K562 (cell line): ENCODE measurements around the gene POLA1. TPM values are rescaled to one million over a fixed set of nuclear protein-coding genes. Genes with fewer than 3 reads are reported as not detected.

Experiments
- ATAC-seq: fragments of 200-7000 bp; cut with Tn5 transposase; 3 replicates; pipeline ENCODE4 v1.9.1; 2020; ENCODE audit warnings: moderate library complexity
- BruUV-seq: library from RNA; stranded (reverse); fragments of 400-500 nt; replicated peaks from 2 replicates; lab custom pipeline; 2021; lab: Mats Ljungman, UMichigan
- CTCF ChIA-PET: fragments of 300-600 bp; formaldehyde crosslinking; extraction: SDS; loops from one replicate; lab custom pipeline; 2021; ENCODE audit warnings: low intra/inter-chr PET ratio; lab: Yijun Ruan, JAX
- POLR2A ChIA-PET: fragments of 300-600, 350-650 bp; sonication (Branson Sonifier 250); formaldehyde crosslinking; extraction: SDS; loops from one replicate; lab custom pipeline; 2021; ENCODE audit warnings: antibody characterized with exemption, inconsistent platforms; lab: Yijun Ruan, JAX
- DNase-seq, 4 experiments: peaks; one replicate each; pipeline versions ENCODE4 v3.0.0 to v3.0.0-alpha.2; 2011 to 2018; ENCODE audit warnings: low spot score in 3 of 4, mixed read lengths in 3 of 4; ENCODE audit errors: extremely low read depth in 1 of 4
- FAIRE-seq: peaks from 2 replicates; lab custom pipeline; 2011; peaks lifted over from hg19 to GRCh38; lab: Jason Lieb, UNC
- H2AFZ ChIP-seq: 2 replicates; pipeline ENCODE4 v1.6.0; 2011; ENCODE audit warnings: low read depth, low read length, control low read depth, inconsistent platforms
- H3K27ac ChIP-seq: fragments of 200-600 bp; 3 replicates; pipeline ENCODE4 v1.8.0; 2011; ENCODE audit warnings: low read depth, mild to moderate bottlenecking, control low read depth, inconsistent platforms, low read length, moderate library complexity, mixed read lengths; ENCODE audit errors: extremely low read depth
- H3K27me3 ChIP-seq, 2 experiments: fragments of 300-600 bp in 1 of 2; 2 replicates in 1 of 2; 3 replicates in 1 of 2; pipeline versions ENCODE4 v1.6.0 to v1.8.0; 2011; ENCODE audit warnings: inconsistent platforms in 2 of 2, low read length in 2 of 2, mild to moderate bottlenecking in 1 of 2, mixed read lengths in 1 of 2, moderate library complexity in 1 of 2; ENCODE audit not compliant: control insufficient read depth in 2 of 2, insufficient read depth in 2 of 2
- H3K36me3 ChIP-seq: fragments of 300-600 bp; 3 replicates; pipeline ENCODE4 v1.8.0; 2011; ENCODE audit warnings: mild to moderate bottlenecking, low read length, inconsistent platforms; ENCODE audit not compliant: control insufficient read depth, insufficient read depth
- H3K4me1 ChIP-seq, 2 experiments: fragments of 200-600 bp in 1 of 2; replicated peaks in 1 of 2; 2 replicates in 1 of 2; 3 replicates in 1 of 2; pipeline versions ENCODE4 v1.5.1 to v1.8.0; 2011; ENCODE audit warnings: inconsistent platforms in 2 of 2, low read length in 2 of 2, mild to moderate bottlenecking in 1 of 2, mixed read lengths in 1 of 2, moderate library complexity in 1 of 2; ENCODE audit not compliant: control insufficient read depth in 2 of 2, insufficient read depth in 2 of 2
- H3K4me2 ChIP-seq: 2 replicates; pipeline ENCODE4 v1.6.1; 2011; ENCODE audit warnings: low read length, control low read depth, inconsistent platforms, mixed read lengths; ENCODE audit not compliant: insufficient read depth
- H3K4me3 ChIP-seq: fragments of 200-600 bp; sonication (generic), shearing (Covaris generic); 2 replicates; pipeline ENCODE4 v1.5.1; 2016; ENCODE audit warnings: control low read depth, inconsistent platforms
- H3K79me2 ChIP-seq: fragments of 200-600 bp; 3 replicates; pipeline ENCODE4 v1.8.0; 2011; ENCODE audit warnings: low read length, inconsistent platforms; ENCODE audit not compliant: control insufficient read depth, insufficient read depth
- H3K9ac ChIP-seq, 2 experiments: 2 replicates each; pipeline versions ENCODE4 v1.6.0 to v1.6.1; 2011; ENCODE audit warnings: low read depth in 2 of 2, low read length in 2 of 2, control low read depth in 1 of 2, inconsistent platforms in 1 of 2, mild to moderate bottlenecking in 1 of 2, mixed read lengths in 1 of 2; ENCODE audit not compliant: insufficient read depth in 1 of 2
- H3K9me1 ChIP-seq: one replicate; pipeline ENCODE4 v1.6.0; 2011; ENCODE audit warnings: inconsistent platforms, mild to moderate bottlenecking, low read length, moderate library complexity; ENCODE audit not compliant: control insufficient read depth, insufficient read depth
- H3K9me3 ChIP-seq: replicated peaks from 2 replicates; pipeline ENCODE4 v1.5.1; 2011; ENCODE audit warnings: low read depth, low read length, inconsistent platforms; ENCODE audit not compliant: control insufficient read depth, insufficient read depth
- H4K20me1 ChIP-seq: replicated peaks from 2 replicates; pipeline ENCODE4 v1.6.1; 2011; ENCODE audit warnings: low read length, inconsistent platforms, mixed read lengths; ENCODE audit not compliant: control insufficient read depth, insufficient read depth
- CEBPB ChIP-seq: fragments of 450-650 bp; IDR thresholded peaks from 2 replicates; pipeline ENCODE4 v1.6.1; 2016; ENCODE audit warnings: missing genetic modification characterization, missing compliant biosample characterization
- EWSR1 ChIP-seq: fragments of 450-650 bp; IDR thresholded peaks from 2 replicates; pipeline ENCODE4 v1.6.1; 2018; ENCODE audit warnings: borderline replicate concordance, mild to moderate bottlenecking, low read depth, moderate library complexity; ENCODE audit not compliant: partially characterized antibody
- KAT2B ChIP-seq: IDR thresholded peaks from one replicate; pipeline ENCODE4 v1.6.1; 2012; ENCODE audit warnings: low read depth, mild to moderate bottlenecking, control low read depth, inconsistent platforms, low read length, moderate library complexity
- MCM3 ChIP-seq: fragments of 450-650 bp; IDR thresholded peaks from 2 replicates; pipeline ENCODE4 v1.6.1; 2016
- SMARCA4 ChIP-seq: fragments of 450-650 bp; IDR thresholded peaks from 2 replicates; pipeline ENCODE4 v1.6.1; 2016
- TAF7 ChIP-seq: fragments of 450-650 bp; IDR thresholded peaks from 2 replicates; pipeline ENCODE4 v1.6.1; 2016; ENCODE audit warnings: missing genetic modification characterization, missing compliant biosample characterization
- TEAD2 ChIP-seq: fragments of 450-650 bp; IDR thresholded peaks from 2 replicates; pipeline ENCODE4 v1.6.1; 2016; ENCODE audit warnings: missing genetic modification characterization, control low read depth, missing compliant biosample characterization
- TSC22D4 ChIP-seq: fragments of 450-650 bp; IDR thresholded peaks from 2 replicates; pipeline ENCODE4 v1.6.1; 2016; ENCODE audit warnings: missing genetic modification characterization, missing biosample characterization, control low read depth
- ZNF324 ChIP-seq: fragments of 250-450 bp; sonication (Bioruptor Pico); IDR thresholded peaks from 2 replicates; pipeline ENCODE4 v1.4.0; 2020; ENCODE audit warnings: mild to moderate bottlenecking
- ZNF354B ChIP-seq: fragments of 250-450 bp; sonication (Bioruptor Pico); IDR thresholded peaks from 2 replicates; pipeline ENCODE4 v1.4.0; 2020
- WGBS: fragments of 100-300 bp; shearing (Covaris generic); methylation state at CpG from one replicate; pipeline ENCODE4 v1.1.6; 2016; ENCODE audit warnings: low coverage, mixed read lengths; ENCODE audit not compliant: insufficient coverage; ENCODE audit errors: missing lambda C conversion rate; 5-methylcytosine and 5-hydroxymethylcytosine counted together
- in situ Hi-C: fragments of 300-500 bp; cut with MboI; formaldehyde crosslinking; loops from 4 replicates; pipeline ENCODE4 v1.15.0; 2018; ENCODE audit warnings: inconsistent platforms, mixed read lengths
- intact Hi-C: fragments of 100-400 bp; cut with micrococcal nuclease; formaldehyde crosslinking; loops from 2 replicates; pipeline ENCODE4 v1.14.2; 2022
- polyA plus RNA-seq, 8 experiments: library from polyadenylated mRNA; depleted of rRNA in 4 of 8; stranded (reverse) in 5 of 8; unstranded in 3 of 8; fragments of >200 nt; fragmentation: Nextera tagmentation in 2 of 8; fragmentation: Illumina TruSeq in 1 of 8; extraction: Ambion mirVana in 2 of 8; extraction: Trizol in 1 of 8; gene quantifications; 2 replicates each; pipeline versions ENCODE4 v1.2.1 to v1.2.3, GENCODE V29; 2011 to 2014; ENCODE audit warnings: inconsistent platforms in 1 of 8, missing spikeins in 1 of 8
- total RNA-seq, 7 experiments: library from RNA; depleted of rRNA in 6 of 7; stranded (reverse); fragments of >200 nt in 6 of 7; fragmentation: Illumina TruSeq in 2 of 7; extraction: Trizol in 2 of 7; gene quantifications; 2 replicates each; pipeline versions ENCODE4 v1.2.1 to v1.2.3, GENCODE V29; 2011 to 2021; ENCODE audit warnings: low replicate concordance in 1 of 7
- TF ChIP-seq, protein P1 (sequence below): fragments of 250-450 bp; sonication (Bioruptor Pico); IDR thresholded peaks from 2 replicates; pipeline ENCODE4 v1.5.0; 2021; ENCODE audit warnings: mild to moderate bottlenecking, moderate library complexity
- TF ChIP-seq, protein P2 (sequence below), 3 experiments: fragments of 200-800 bp in 1 of 3; sonication (Bioruptor generic) in 1 of 3; sonication (generic) in 1 of 3; formaldehyde crosslinking in 1 of 3; IDR thresholded peaks; 2 replicates each; pipeline versions ENCODE4 v1.6.1 to v1.8.0; 2016 to 2022; ENCODE audit warnings: mild to moderate bottlenecking in 2 of 3, missing compliant biosample characterization in 2 of 3, missing genetic modification characterization in 2 of 3, missing genetic modification reagents in 1 of 3
- TF ChIP-seq, protein P3 (sequence below): IDR thresholded peaks from 3 replicates; pipeline ENCODE4 v1.6.1; 2011; ENCODE audit warnings: borderline replicate concordance, mild to moderate bottlenecking; ENCODE audit not compliant: insufficient read length, insufficient read depth
- TF ChIP-seq, protein P4 (sequence below): sonication (generic); formaldehyde crosslinking; IDR thresholded peaks from 2 replicates; pipeline ENCODE4 v1.4.0; 2020; ENCODE audit warnings: mild to moderate bottlenecking, missing genetic modification reagents
- TF ChIP-seq, protein P5 (sequence below): fragments of 450-650 bp; IDR thresholded peaks from 2 replicates; pipeline ENCODE4 v1.6.1; 2016; ENCODE audit warnings: missing biosample characterization, missing genetic modification characterization

Gene POLA1
- total and polyA plus RNA-seq, 9 of the 15 experiments (the other 6 are each of a cell fraction or from before 2014, with no cell fraction given), result 8.6 to 48.4 (median 27.4) TPM

DNA sequence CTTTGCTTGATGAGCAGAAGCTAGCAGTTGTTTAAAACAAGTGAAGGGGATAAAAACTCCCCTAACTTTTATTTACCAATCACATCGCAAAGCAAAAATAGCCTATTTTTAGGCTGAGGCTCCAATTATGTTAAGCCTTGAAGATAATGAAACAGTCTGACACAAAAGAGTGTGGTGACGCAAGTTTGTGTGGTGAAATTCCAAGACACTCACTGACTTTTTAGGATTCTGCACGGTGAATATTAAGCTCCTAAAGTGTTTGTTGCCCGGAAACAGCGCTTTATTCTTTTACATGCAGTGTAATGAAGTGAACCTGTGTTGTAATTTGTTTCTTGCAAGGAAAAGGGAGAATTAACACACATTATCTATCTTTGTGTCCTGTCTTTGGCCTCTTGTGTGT, 74.8 kb downstream of the POLA1 start:
- Histone ChIP-seq H3K27me3 (no peaks in the 10 kb centered on the region), H4K20me1 (no peaks in the 10 kb centered on the region), H3K9me3 (no peaks in the 10 kb centered on the region), H3K4me2 (no peak overlapping the region), H3K36me3 (peaks cover 77% of the 10 kb centered on the region; the same call in 2 of the 3 replicates), H3K27ac (no peak overlapping the region), H3K9ac (no peak overlapping the region), H3K79me2 (no peaks in the 10 kb centered on the region), H2AFZ (no peak overlapping the region), H3K4me1 (no peaks in the 10 kb centered on the region), H3K9me1 (no peaks in the 10 kb centered on the region), H3K4me3 (no peak overlapping the region)
- DNase-seq (no peak), ATAC-seq (no peak), FAIRE-seq (no peak)
- BruUV-seq, result no TSS peak
- in situ Hi-C loops (no loop called here), intact Hi-C loops (no loop called here)
- 97% methylated on average over 5 of the region's 5 CpGs for WGBS
- ChIA-PET POLR2A (no interaction called here), CTCF (no interaction called here)
- TF ChIP-seq CEBPB (tag) (no peak), TAF7 (tag) (no peak), ZNF354B (CRISPR knock-in tag) (no peak), ZNF324 (CRISPR knock-in tag) (no peak), TSC22D4 (tag) (no peak), KAT2B (no peak), SMARCA4 (no peak), TEAD2 (tag) (no peak), EWSR1 (no peak), MCM3 (no peak)
- TF ChIP-seq, protein P1, sequence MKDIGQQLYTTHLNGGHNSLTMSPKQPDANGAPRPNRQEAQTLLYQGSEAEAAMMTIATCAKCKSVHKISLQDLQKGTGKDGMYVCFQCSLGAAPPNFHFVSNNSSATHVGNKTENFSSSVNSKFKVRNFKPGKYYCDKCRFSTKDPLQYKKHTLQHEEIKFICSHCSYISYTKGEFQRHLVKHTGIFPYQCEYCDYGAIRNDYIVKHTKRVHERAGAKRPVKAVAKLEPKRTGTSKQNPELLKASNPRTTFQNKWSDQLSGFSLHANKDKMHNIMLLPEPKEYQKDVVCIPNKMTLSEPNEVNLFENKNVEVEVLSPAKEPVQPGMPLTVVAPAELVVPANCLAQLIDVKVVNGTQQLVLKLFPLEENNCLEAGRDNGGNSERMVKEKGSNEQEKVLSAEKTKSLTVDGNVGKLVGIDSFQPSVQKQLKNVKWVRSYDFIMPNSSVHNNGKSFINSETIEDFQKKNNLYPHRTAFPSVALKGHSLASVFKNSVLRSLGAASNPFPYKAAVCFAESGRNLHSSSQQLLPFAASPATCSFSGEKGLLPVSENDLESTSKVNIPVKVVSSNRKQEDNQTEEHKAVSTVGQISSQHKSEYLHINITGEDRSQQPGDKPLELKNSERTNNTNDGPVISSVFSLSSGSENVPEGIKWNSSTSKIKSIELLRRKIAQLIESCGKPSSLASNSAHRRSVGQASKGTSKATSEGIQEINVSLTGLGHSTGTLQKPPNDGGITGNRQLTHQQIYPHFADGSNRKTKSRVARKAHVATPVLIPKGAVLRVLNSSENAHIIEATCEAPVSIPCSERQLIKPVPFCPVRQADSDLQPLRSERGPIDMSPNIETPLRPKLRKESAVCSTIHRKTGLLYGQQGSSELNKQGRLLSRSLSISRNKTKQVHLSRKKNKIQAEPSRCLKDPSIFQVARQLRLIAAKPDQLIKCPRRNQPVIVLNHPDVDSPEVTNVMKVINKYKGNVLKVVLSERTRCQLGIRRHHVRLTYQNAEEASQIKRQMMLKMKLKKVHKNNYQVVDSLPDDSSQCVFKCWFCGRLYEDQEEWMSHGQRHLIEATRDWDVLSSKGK (CRISPR knock-in tag), result no peak
- TF ChIP-seq, protein P2, sequence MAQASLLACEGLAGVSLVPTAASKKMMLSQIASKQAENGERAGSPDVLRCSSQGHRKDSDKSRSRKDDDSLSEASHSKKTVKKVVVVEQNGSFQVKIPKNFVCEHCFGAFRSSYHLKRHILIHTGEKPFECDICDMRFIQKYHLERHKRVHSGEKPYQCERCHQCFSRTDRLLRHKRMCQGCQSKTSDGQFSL (CRISPR knock-in tag; IDR thresholded peaks at IDR 0.05), result no peak
- TF ChIP-seq, protein P2 (tag; IDR thresholded peaks at IDR 0.05), result no peak
- TF ChIP-seq, protein P3, sequence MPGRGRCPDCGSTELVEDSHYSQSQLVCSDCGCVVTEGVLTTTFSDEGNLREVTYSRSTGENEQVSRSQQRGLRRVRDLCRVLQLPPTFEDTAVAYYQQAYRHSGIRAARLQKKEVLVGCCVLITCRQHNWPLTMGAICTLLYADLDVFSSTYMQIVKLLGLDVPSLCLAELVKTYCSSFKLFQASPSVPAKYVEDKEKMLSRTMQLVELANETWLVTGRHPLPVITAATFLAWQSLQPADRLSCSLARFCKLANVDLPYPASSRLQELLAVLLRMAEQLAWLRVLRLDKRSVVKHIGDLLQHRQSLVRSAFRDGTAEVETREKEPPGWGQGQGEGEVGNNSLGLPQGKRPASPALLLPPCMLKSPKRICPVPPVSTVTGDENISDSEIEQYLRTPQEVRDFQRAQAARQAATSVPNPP, result no peak
- TF ChIP-seq, protein P4, sequence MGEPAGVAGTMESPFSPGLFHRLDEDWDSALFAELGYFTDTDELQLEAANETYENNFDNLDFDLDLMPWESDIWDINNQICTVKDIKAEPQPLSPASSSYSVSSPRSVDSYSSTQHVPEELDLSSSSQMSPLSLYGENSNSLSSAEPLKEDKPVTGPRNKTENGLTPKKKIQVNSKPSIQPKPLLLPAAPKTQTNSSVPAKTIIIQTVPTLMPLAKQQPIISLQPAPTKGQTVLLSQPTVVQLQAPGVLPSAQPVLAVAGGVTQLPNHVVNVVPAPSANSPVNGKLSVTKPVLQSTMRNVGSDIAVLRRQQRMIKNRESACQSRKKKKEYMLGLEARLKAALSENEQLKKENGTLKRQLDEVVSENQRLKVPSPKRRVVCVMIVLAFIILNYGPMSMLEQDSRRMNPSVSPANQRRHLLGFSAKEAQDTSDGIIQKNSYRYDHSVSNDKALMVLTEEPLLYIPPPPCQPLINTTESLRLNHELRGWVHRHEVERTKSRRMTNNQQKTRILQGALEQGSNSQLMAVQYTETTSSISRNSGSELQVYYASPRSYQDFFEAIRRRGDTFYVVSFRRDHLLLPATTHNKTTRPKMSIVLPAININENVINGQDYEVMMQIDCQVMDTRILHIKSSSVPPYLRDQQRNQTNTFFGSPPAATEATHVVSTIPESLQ (CRISPR knock-in tag), result no peak
- TF ChIP-seq, protein P5, sequence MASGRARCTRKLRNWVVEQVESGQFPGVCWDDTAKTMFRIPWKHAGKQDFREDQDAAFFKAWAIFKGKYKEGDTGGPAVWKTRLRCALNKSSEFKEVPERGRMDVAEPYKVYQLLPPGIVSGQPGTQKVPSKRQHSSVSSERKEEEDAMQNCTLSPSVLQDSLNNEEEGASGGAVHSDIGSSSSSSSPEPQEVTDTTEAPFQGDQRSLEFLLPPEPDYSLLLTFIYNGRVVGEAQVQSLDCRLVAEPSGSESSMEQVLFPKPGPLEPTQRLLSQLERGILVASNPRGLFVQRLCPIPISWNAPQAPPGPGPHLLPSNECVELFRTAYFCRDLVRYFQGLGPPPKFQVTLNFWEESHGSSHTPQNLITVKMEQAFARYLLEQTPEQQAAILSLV, result no peak
